ENCODE data around the gene CCDC88B. TPM values are rescaled to one million over a fixed set of nuclear protein-coding genes. Genes with fewer than 3 reads are reported as not detected.

The CCDC88B gene
- total and polyA plus RNA-seq, 8 donors: 4.7 to 35.7 (median 6.6) TPM

DNA sequence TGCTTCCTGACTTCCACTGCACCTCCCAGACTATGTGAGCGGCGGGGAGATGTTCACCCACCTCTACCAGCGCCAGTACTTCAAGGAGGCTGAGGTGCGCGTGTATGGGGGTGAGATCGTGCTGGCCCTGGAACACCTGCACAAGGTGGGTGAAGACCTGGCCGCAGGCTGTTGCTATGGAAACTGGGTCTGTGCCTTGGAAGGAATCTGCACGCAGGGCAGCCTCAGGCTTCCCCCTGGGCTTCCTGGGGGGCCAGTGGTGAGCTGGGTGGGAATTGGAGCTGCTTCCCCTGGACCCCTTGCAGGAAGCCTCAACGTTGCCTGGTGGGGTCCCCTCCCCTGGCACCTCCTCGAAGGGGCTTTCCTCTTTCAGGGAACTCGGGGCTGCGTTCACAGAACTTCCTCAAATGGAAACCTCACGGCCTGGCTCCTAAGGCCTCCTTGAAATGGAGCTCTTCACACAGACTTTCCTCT is 20.5 kb downstream of the CCDC88B start:
- H3K4me3 ChIP-seq: peak overlapping the region in 1 of 2 donors; percentile 86
- H3K4me1 ChIP-seq: peaks cover 19 to 44% of the 10 kb centered on the region in 2 donors
- H3K27ac ChIP-seq: no peak overlapping the region
- no peaks in the 10 kb centered on the region for H3K9me3 ChIP-seq
- ATAC-seq (no peak), DNase-seq (no peak)
- TF ChIP-seq, protein P1, sequence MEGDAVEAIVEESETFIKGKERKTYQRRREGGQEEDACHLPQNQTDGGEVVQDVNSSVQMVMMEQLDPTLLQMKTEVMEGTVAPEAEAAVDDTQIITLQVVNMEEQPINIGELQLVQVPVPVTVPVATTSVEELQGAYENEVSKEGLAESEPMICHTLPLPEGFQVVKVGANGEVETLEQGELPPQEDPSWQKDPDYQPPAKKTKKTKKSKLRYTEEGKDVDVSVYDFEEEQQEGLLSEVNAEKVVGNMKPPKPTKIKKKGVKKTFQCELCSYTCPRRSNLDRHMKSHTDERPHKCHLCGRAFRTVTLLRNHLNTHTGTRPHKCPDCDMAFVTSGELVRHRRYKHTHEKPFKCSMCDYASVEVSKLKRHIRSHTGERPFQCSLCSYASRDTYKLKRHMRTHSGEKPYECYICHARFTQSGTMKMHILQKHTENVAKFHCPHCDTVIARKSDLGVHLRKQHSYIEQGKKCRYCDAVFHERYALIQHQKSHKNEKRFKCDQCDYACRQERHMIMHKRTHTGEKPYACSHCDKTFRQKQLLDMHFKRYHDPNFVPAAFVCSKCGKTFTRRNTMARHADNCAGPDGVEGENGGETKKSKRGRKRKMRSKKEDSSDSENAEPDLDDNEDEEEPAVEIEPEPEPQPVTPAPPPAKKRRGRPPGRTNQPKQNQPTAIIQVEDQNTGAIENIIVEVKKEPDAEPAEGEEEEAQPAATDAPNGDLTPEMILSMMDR (IDR thresholded peaks at IDR 0.05): no peak
- H3K36me3 ChIP-seq: peaks cover 0 to 56% of the 10 kb centered on the region in 2 donors
- H3K27me3 ChIP-seq: no peaks in the 10 kb centered on the region
- intact Hi-C loops (cut with DNase I): no loop called here

DNA sequence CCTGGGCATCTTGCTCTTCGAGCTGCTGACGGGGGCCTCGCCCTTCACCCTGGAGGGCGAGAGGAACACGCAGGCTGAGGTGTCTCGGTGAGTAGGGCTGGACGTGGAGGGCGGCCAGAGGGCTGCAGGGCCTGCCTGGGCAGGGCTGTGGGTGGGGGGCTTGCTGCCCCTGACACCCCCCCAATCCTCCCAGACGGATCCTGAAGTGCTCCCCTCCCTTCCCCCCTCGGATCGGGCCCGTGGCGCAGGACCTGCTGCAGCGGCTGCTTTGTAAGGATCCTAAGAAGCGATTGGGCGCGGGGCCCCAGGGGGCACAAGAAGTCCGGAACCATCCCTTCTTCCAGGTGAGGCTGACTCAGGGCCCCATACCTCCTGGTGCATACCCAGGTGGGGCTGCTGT is 21.7 kb downstream of the CCDC88B start:
- no peak for DNase-seq

DNA sequence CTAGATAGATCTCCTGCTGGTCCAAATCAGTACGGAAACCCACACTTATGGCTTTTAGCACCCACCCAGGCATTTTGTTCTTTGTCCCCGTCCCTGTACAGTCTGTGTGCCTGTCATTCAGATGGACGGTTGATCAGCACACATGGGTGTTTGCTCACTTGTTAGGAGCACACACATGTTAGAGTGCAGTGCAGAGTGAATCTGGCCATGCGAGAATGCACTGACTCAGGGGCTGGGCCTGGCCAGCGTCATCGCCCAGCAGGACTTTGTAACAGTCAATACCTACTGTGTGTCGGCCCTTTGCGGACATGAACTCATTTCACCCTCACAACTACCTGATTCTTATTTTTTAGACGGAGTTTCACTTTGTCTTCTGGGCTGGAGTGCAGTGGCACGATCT is 22.3 kb downstream of the CCDC88B start:
- Histone ChIP-seq H3K4me1 (peaks cover 19 to 35% of the 10 kb centered on the region in 2 donors), H3K9me3 (no peaks in the 10 kb centered on the region), H3K36me3 (peaks cover 0 to 69% of the 10 kb centered on the region in 2 donors), H3K27me3 (no peaks in the 10 kb centered on the region), H3K4me3 (no peak overlapping the region), H3K27ac (no peak overlapping the region)
- intact Hi-C loops (cut with DNase I): no loop called here
- DNase-seq (no peak), ATAC-seq (no peak)
- TF ChIP-seq, protein P1 (IDR thresholded peaks at IDR 0.05): no peak

More for the DNA sequence above, 21.7 kb downstream of the CCDC88B start:
- no peak overlapping the region for H3K4me3 ChIP-seq
- TF ChIP-seq, protein P1 (IDR thresholded peaks at IDR 0.05): no peak
- no peak overlapping the region for H3K27ac ChIP-seq
- no peaks in the 10 kb centered on the region for H3K9me3 ChIP-seq
- H3K36me3 ChIP-seq: peaks cover 0 to 67% of the 10 kb centered on the region in 2 donors
- peaks cover 19 to 39% of the 10 kb centered on the region in 2 donors for H3K4me1 ChIP-seq
- intact Hi-C loops (cut with DNase I): no loop called here
- no peak for ATAC-seq
- H3K27me3 ChIP-seq: no peaks in the 10 kb centered on the region

DNA sequence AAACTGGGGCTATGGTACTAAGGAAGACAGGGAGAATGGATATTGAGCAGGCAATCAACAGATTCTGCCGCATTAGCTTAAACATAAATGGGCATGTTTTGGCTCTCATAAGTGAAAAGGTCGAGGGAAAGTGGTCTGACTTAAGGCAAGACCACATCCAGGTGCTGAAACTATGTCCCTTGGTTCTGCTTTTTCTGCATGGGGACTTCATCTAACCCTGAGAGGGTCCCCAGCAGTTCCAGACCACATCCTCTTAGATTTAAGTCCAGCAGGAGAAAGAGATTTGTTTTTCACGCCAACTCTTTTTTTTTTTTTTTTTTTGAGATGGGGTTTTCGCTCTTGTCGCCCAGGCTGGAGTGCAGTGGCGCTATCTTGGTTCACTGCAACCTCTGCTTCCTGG is 24.4 kb downstream of the CCDC88B start:
- Histone ChIP-seq H3K27ac (no peak overlapping the region), H3K36me3 (peaks cover 0 to 88% of the 10 kb centered on the region in 2 donors), H3K27me3 (no peaks in the 10 kb centered on the region), H3K4me3 (no peak overlapping the region), H3K9me3 (no peaks in the 10 kb centered on the region), H3K4me1 (peaks cover 9 to 17% of the 10 kb centered on the region in 2 donors)
- TF ChIP-seq, protein P1 (IDR thresholded peaks at IDR 0.05): no peak
- no peak for DNase-seq
- intact Hi-C loops (cut with DNase I): no loop called here
- no peak for ATAC-seq

DNA sequence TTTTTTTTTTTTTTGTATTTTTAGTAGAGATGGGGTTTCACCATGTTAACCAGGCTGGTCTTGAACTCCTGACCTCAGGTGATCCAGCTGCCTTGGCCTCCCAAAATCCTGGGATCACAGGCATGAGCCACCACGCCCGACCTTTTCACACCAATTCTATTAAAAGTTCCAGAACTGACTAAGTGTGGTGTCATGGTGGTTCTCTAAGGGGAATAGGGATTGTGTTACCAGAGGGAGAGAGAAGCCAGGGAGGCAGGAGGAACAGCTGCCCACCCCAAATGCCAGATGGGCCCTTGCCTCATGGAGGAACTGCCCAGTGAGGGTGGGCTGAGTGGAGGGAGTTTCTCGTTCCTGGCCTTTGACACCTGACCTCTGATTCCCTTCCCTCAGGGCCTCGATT is 24.9 kb downstream of the CCDC88B start:
- DNase-seq: no peak
- Histone ChIP-seq H3K4me1 (peaks cover 5 to 12% of the 10 kb centered on the region in 2 donors), H3K9me3 (no peaks in the 10 kb centered on the region), H3K27ac (no peak overlapping the region), H3K36me3 (peaks cover 0 to 93% of the 10 kb centered on the region in 2 donors), H3K4me3 (no peak overlapping the region), H3K27me3 (no peaks in the 10 kb centered on the region)
- ATAC-seq: no peak
- intact Hi-C loops (cut with DNase I): no loop called here
- TF ChIP-seq, protein P1 (IDR thresholded peaks at IDR 0.05): no peak

Measured in left lung (tissue), 10 donors.